Mesenchymal stem cell (in vitro differentiated cells and primary cell): Measurements from ENCODE around the gene GFPT1.
"Not testable (repeated sequence)": the region's sequence is repeated elsewhere in the genome, so short reads cannot be mapped to it uniquely, and the experiment has no call there.

Source experiments
- DNase-seq: peaks from one replicate; pipeline ENCODE4 v3.0.0-alpha.2; 2013
- H2AFZ ChIP-seq: one replicate; pipeline ENCODE4 v1.6.1; 2013; ENCODE audit warnings: low read depth, mild to moderate bottlenecking, control low read depth, inconsistent platforms, low read length, moderate library complexity
- H2AK5ac ChIP-seq: 2 replicates; pipeline ENCODE4 v1.6.1; 2013; ENCODE audit warnings: low read length, moderate library complexity, mild to moderate bottlenecking, inconsistent platforms; ENCODE audit not compliant: severe bottlenecking
- H2BK120ac ChIP-seq: one replicate; pipeline ENCODE4 v1.6.1; 2013; ENCODE audit warnings: low read depth, mild to moderate bottlenecking, inconsistent platforms, low read length, moderate library complexity
- H2BK12ac ChIP-seq, 2 experiments: one replicate each; pipeline ENCODE4 v1.6.1; 2013; ENCODE audit warnings: inconsistent platforms in 2 of 2, low read length in 2 of 2, mild to moderate bottlenecking in 2 of 2, moderate library complexity in 2 of 2, control low read depth in 1 of 2
- H2BK15ac ChIP-seq: one replicate; pipeline ENCODE4 v1.6.1; 2013; ENCODE audit warnings: mild to moderate bottlenecking, low read depth, inconsistent platforms; ENCODE audit not compliant: poor library complexity, severe bottlenecking
- H2BK5ac ChIP-seq: 2 replicates; pipeline ENCODE4 v1.6.1; 2013; ENCODE audit warnings: low read depth, mild to moderate bottlenecking, low read length, control low read depth, inconsistent platforms; ENCODE audit not compliant: poor library complexity, severe bottlenecking
- H3K14ac ChIP-seq, 2 experiments: one replicate each; pipeline ENCODE4 v1.6.1; 2013; ENCODE audit warnings: inconsistent platforms in 2 of 2, low read length in 2 of 2, control low read depth in 1 of 2, mild to moderate bottlenecking in 1 of 2, moderate library complexity in 1 of 2
- H3K18ac ChIP-seq, 2 experiments: one replicate each; pipeline ENCODE4 v1.6.1; 2013; ENCODE audit warnings: inconsistent platforms in 2 of 2, low read length in 2 of 2, control low read depth in 1 of 2, low read depth in 1 of 2, mild to moderate bottlenecking in 1 of 2
- H3K23ac ChIP-seq, 2 experiments: one replicate each; pipeline ENCODE4 v1.6.1; 2013; ENCODE audit warnings: inconsistent platforms in 2 of 2, low read length in 2 of 2, mild to moderate bottlenecking in 2 of 2, moderate library complexity in 2 of 2, control low read depth in 1 of 2
- H3K27ac ChIP-seq: 2 replicates; pipeline ENCODE4 v1.5.1; 2013; ENCODE audit warnings: mild to moderate bottlenecking, moderate library complexity, low read length, control low read depth, inconsistent platforms; ENCODE audit not compliant: poor library complexity, severe bottlenecking
- H3K27me3 ChIP-seq, 2 experiments: 2 replicates each; pipeline versions ENCODE4 v1.6.1 to v1.7.0; 2013; ENCODE audit warnings: low read length in 2 of 2, mild to moderate bottlenecking in 2 of 2, moderate library complexity in 2 of 2, control low read depth in 1 of 2, inconsistent platforms in 1 of 2; ENCODE audit not compliant: control insufficient read depth in 1 of 2, insufficient read depth in 1 of 2
- H3K36me3 ChIP-seq, 2 experiments: 2 replicates each; pipeline versions ENCODE4 v1.6.1 to v1.7.0; 2013; ENCODE audit warnings: low read length in 2 of 2, control low read depth in 1 of 2, inconsistent platforms in 1 of 2, low read depth in 1 of 2, mild to moderate bottlenecking in 1 of 2; ENCODE audit not compliant: insufficient read depth in 2 of 2, control insufficient read depth in 1 of 2
- H3K4ac ChIP-seq, 2 experiments: one replicate each; pipeline ENCODE4 v1.6.1; 2013; ENCODE audit warnings: inconsistent platforms in 2 of 2, low read length in 2 of 2, mild to moderate bottlenecking in 2 of 2, moderate library complexity in 2 of 2, control low read depth in 1 of 2, low read depth in 1 of 2
- H3K4me1 ChIP-seq: 2 replicates; pipeline ENCODE4 v1.6.1; 2013; ENCODE audit warnings: low read depth, low read length, control low read depth; ENCODE audit not compliant: control insufficient read depth, insufficient read depth
- H3K4me2 ChIP-seq: 2 replicates; pipeline ENCODE4 v1.6.1; 2013; ENCODE audit warnings: low read length, mild to moderate bottlenecking, inconsistent platforms; ENCODE audit not compliant: poor library complexity, severe bottlenecking
- H3K4me3 ChIP-seq, 2 experiments: 2 replicates each; pipeline versions ENCODE4 v1.5.1 to v1.7.0; 2013; ENCODE audit warnings: low read length in 2 of 2, mild to moderate bottlenecking in 2 of 2, control low read depth in 1 of 2, low read depth in 1 of 2; ENCODE audit not compliant: insufficient read depth in 1 of 2
- H3K79me1 ChIP-seq: replicated peaks from 2 replicates; pipeline ENCODE4 v1.6.1; 2013; ENCODE audit warnings: mild to moderate bottlenecking, control low read depth, low read length, inconsistent platforms; ENCODE audit not compliant: poor library complexity, severe bottlenecking
- H3K9ac ChIP-seq: 2 replicates; pipeline ENCODE4 v1.7.0; 2013; ENCODE audit warnings: mild to moderate bottlenecking, low read length, moderate library complexity
- H3K9me3 ChIP-seq: 2 replicates; pipeline ENCODE4 v1.7.0; 2013; ENCODE audit warnings: mild to moderate bottlenecking, low read length; ENCODE audit not compliant: control insufficient read depth
- H4K8ac ChIP-seq: one replicate; pipeline ENCODE4 v1.6.1; 2013; ENCODE audit warnings: inconsistent platforms, mild to moderate bottlenecking, low read length, moderate library complexity
- H4K91ac ChIP-seq: one replicate; pipeline ENCODE4 v1.6.1; 2013; ENCODE audit warnings: mild to moderate bottlenecking, low read length, inconsistent platforms
- WGBS: methylation state at CpG from one replicate; pipeline ENCODE4 v1.1.7; 2013; ENCODE audit warnings: mixed read lengths; 5-methylcytosine and 5-hydroxymethylcytosine counted together

GFPT1 gene

GRCh38 chr2:69358914-69359313 is 28.1 kb downstream of the GFPT1 start:
- peaks cover 10% of the 10 kb centered on the region for H3K79me1 ChIP-seq
- H3K4me1 ChIP-seq = no peaks in the 10 kb centered on the region
- no peaks in the 10 kb centered on the region for H3K27me3 ChIP-seq
- H3K4ac ChIP-seq = no peak overlapping the region
- no peak overlapping the region for H3K27ac ChIP-seq
- no peak overlapping the region for H3K23ac ChIP-seq
- H3K14ac ChIP-seq = no peak overlapping the region
- no peak overlapping the region for H3K4me3 ChIP-seq
- H4K8ac ChIP-seq = no peak overlapping the region
- H3K36me3 ChIP-seq = peaks cover 42 to 97% of the 10 kb centered on the region in 2 experiments
- H3K18ac ChIP-seq = no peak overlapping the region
- H3K9ac ChIP-seq = no peak overlapping the region
- H4K91ac ChIP-seq = no peak overlapping the region
- H2AFZ ChIP-seq = no peak overlapping the region
- no peak overlapping the region for H2BK12ac ChIP-seq
- no peak for DNase-seq
- H2AK5ac ChIP-seq = no peak overlapping the region
- no peak overlapping the region for H2BK5ac ChIP-seq
- WGBS = 69% methylated on average over 3 of the region's 3 CpGs
- no peak overlapping the region for H2BK120ac ChIP-seq
- no peak overlapping the region for H2BK15ac ChIP-seq
- H3K9me3 ChIP-seq = no peaks in the 10 kb centered on the region
- H3K4me2 ChIP-seq = no peak overlapping the region

GRCh38 chr2:69356471-69356870 is 30.6 kb downstream of the GFPT1 start:
- Histone ChIP-seq H3K27ac (no peak overlapping the region), H3K36me3 (peaks cover 38 to 93% of the 10 kb centered on the region in 2 experiments), H4K8ac (no peak overlapping the region), H3K4me3 (no peak overlapping the region), H2AK5ac (no peak overlapping the region), H2BK15ac (no peak overlapping the region), H3K27me3 (no peaks in the 10 kb centered on the region), H2BK12ac (no peak overlapping the region), H3K4ac (no peak overlapping the region), H2AFZ (no peak overlapping the region), H2BK5ac (no peak overlapping the region), H4K91ac (no peak overlapping the region), H3K79me1 (peaks cover 10% of the 10 kb centered on the region), H3K14ac (no peak overlapping the region), H3K18ac (no peak overlapping the region), H3K9me3 (no peaks in the 10 kb centered on the region), H3K4me1 (no peaks in the 10 kb centered on the region), H3K4me2 (no peak overlapping the region), H2BK120ac (no peak overlapping the region), H3K9ac (no peak overlapping the region), H3K23ac (no peak overlapping the region)
- 97% methylated on average over 5 of the region's 5 CpGs for WGBS
- DNase-seq = no peak

GRCh38 chr2:69354976-69355375 is 32.1 kb downstream of the GFPT1 start:
- H3K36me3 ChIP-seq = peaks cover 34 to 92% of the 10 kb centered on the region in 2 experiments
- not testable (repeated sequence) for H2AFZ ChIP-seq, H3K9ac ChIP-seq

GRCh38 chr2:69353360-69353759 is 33.7 kb downstream of the GFPT1 start:
- Histone ChIP-seq H3K9ac (no peak overlapping the region), H3K4ac (no peak overlapping the region), H2BK5ac (peak overlapping the region; percentile 92), H4K91ac (no peak overlapping the region), H2BK15ac (no peak overlapping the region), H2AK5ac (no peak overlapping the region), H3K4me2 (no peak overlapping the region), H3K14ac (no peak overlapping the region), H3K36me3 (peaks cover 36 to 92% of the 10 kb centered on the region in 2 experiments), H3K4me1 (no peaks in the 10 kb centered on the region), H2BK12ac (no peak overlapping the region), H3K27me3 (no peaks in the 10 kb centered on the region), H4K8ac (no peak overlapping the region), H3K18ac (no peak overlapping the region), H2BK120ac (peak overlapping the region; percentile 49), H3K23ac (no peak overlapping the region), H3K79me1 (peaks cover 12% of the 10 kb centered on the region), H3K9me3 (no peaks in the 10 kb centered on the region), H3K27ac (no peak overlapping the region), H3K4me3 (no peak overlapping the region), H2AFZ (no peak overlapping the region)
- WGBS = 97% methylated on average over 5 of the region's 5 CpGs
- peak; percentile 27 for DNase-seq

More at GRCh38 chr2:69354976-69355375, 32.1 kb downstream of the GFPT1 start:
- not testable (repeated sequence) for H3K4me2 ChIP-seq, H3K4ac ChIP-seq, H3K9me3 ChIP-seq, H3K23ac ChIP-seq, H3K14ac ChIP-seq, H2AK5ac ChIP-seq, H3K4me3 ChIP-seq, H2BK120ac ChIP-seq, H2BK12ac ChIP-seq, H3K18ac ChIP-seq, H4K91ac ChIP-seq, H4K8ac ChIP-seq, DNase-seq, H3K27me3 ChIP-seq, H2BK15ac ChIP-seq, H2BK5ac ChIP-seq, H3K4me1 ChIP-seq, H3K27ac ChIP-seq
- 100% methylated on average over 1 of the region's 3 CpGs for WGBS
- peaks cover 12% of the 10 kb centered on the region for H3K79me1 ChIP-seq
